ENCODE results near the gene NCOA1. TPM values are rescaled to one million over a fixed set of nuclear protein-coding genes. Genes with fewer than 3 reads are reported as not detected.

The NCOA1 gene
- total RNA-seq, 2 experiments from 2014 or later = 6.1 to 12.1 TPM

DNA sequence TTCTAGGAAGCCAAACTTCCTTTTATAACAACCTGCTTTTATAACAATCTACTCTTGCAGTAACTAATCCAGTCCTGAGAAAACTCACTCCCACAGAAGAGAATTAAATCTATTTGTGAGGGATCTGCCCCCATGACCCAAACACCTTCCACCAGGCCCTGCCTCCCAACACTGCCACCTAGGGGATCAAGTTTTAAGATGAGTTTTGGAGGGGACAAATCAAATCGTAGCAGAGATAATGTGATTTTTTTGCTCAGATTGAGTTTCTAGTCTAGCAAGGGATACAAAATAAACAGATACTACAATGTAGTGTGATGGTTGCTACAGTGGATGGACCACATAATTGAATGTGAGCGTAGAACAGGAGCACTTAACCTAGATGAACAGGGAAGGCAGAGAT is 52.2 kb downstream of the NCOA1 start:
- peak; percentile 22 for DNase-seq (ENCODE audit: low spot score)
- intact Hi-C loops (cut with micrococcal nuclease; ENCODE audit: unreplicated experiment) = loop anchor here (10.0 kb wide), 1 partner anchor 128 kb away; no protein-coding TSS in a partner anchor
- Histone ChIP-seq H3K36me3 (ENCODE audit: insufficient read depth, low read length) (no peaks in the 10 kb centered on the region), H2AFZ (ENCODE audit: low read length) (no peak overlapping the region), H4K20me1 (ENCODE audit: insufficient read depth, low read length) (no peaks in the 10 kb centered on the region), H3K9me3 (ENCODE audit: low read length) (peaks cover 4% of the 10 kb centered on the region; the same call in 1 of the 2 replicates), H3K4me2 (ENCODE audit: low read length) (no peak overlapping the region), H3K9me2 (ENCODE audit: insufficient read depth, low read length) (no peaks in the 10 kb centered on the region), H3K79me2 (ENCODE audit: insufficient read depth, low read depth, low read length) (no peaks in the 10 kb centered on the region), H3K4me1 (ENCODE audit: insufficient read depth, low read length, poor library complexity, severe bottlenecking) (peaks cover 7% of the 10 kb centered on the region), H3K27ac (ENCODE audit: low read depth, low read length, poor library complexity, severe bottlenecking) (no peak overlapping the region), H3K4me3 (ENCODE audit: low read depth, low read length, poor library complexity, severe bottlenecking) (no peak overlapping the region)
- no TSS peak for BruUV-seq (replicated peaks)
- TF ChIP-seq CTCF (conservative IDR thresholded peaks at IDR 0.05; ENCODE audit: low read length) (peak; percentile 82), EZH2phosphoT487 (IDR thresholded peaks at IDR 0.05; ENCODE audit: borderline replicate concordance, low read depth, low read length) (no peak)
- ChIA-PET POLR2A (no interaction called here), CTCF (ENCODE audit: unreplicated experiment) (no interaction called here)

GRCh38 chr2:24544456-24545115 is 53.5 kb downstream of the NCOA1 start:
- no peak for DNase-seq (ENCODE audit: low spot score)
- Histone ChIP-seq H3K27ac (ENCODE audit: low read depth, low read length, poor library complexity, severe bottlenecking) (no peak overlapping the region), H4K20me1 (ENCODE audit: insufficient read depth, low read length) (no peaks in the 10 kb centered on the region), H3K9me2 (ENCODE audit: insufficient read depth, low read length) (no peaks in the 10 kb centered on the region), H3K36me3 (ENCODE audit: insufficient read depth, low read length) (no peaks in the 10 kb centered on the region), H3K4me2 (ENCODE audit: low read length) (no peak overlapping the region), H2AFZ (ENCODE audit: low read length) (no peak overlapping the region), H3K79me2 (ENCODE audit: insufficient read depth, low read depth, low read length) (no peaks in the 10 kb centered on the region), H3K9me3 (ENCODE audit: low read length) (no peaks in the 10 kb centered on the region), H3K4me1 (ENCODE audit: insufficient read depth, low read length, poor library complexity, severe bottlenecking) (no peaks in the 10 kb centered on the region), H3K4me3 (ENCODE audit: low read depth, low read length, poor library complexity, severe bottlenecking) (no peak overlapping the region)
- ChIA-PET CTCF (ENCODE audit: unreplicated experiment) (no interaction called here), POLR2A (no interaction called here)
- intact Hi-C loops (cut with micrococcal nuclease; ENCODE audit: unreplicated experiment) = loop anchor here (10.0 kb wide), 1 partner anchor 130 kb away; no protein-coding TSS in a partner anchor
- TF ChIP-seq EZH2phosphoT487 (IDR thresholded peaks at IDR 0.05; ENCODE audit: borderline replicate concordance, low read depth, low read length) = no peak
- no TSS peak for BruUV-seq (replicated peaks)

DNA sequence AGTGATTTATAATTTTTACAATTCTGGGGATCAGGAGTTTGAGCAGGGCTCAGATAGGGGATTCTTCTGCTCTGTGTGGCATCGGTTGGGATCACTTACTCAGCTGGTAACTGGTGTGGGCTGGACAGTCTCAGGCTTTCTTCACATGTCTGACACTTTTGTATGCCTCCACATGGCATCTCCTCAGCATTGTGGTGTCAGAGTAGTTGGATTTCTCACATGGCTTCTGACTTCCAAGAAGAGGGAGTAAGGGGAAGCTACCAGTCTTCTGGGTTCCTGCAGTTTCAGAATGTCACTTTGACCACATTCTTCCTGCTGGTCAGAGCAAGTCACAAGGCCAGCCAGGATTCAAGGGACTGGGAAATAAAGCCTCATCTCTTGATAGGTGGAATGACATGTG is 55.6 kb downstream of the NCOA1 start:
- BruUV-seq (replicated peaks) = no TSS peak
- POLR2A ChIA-PET = no interaction called here
- Histone ChIP-seq H4K20me1 (ENCODE audit: insufficient read depth, low read length) (no peaks in the 10 kb centered on the region), H3K9me2 (ENCODE audit: insufficient read depth, low read length) (no peaks in the 10 kb centered on the region), H3K9me3 (ENCODE audit: low read length) (no peaks in the 10 kb centered on the region), H2AFZ (ENCODE audit: low read length) (no peak overlapping the region), H3K27ac (ENCODE audit: low read depth, low read length, poor library complexity, severe bottlenecking) (no peak overlapping the region), H3K4me2 (ENCODE audit: low read length) (no peak overlapping the region), H3K4me3 (ENCODE audit: low read depth, low read length, poor library complexity, severe bottlenecking) (no peak overlapping the region), H3K79me2 (ENCODE audit: insufficient read depth, low read depth, low read length) (no peaks in the 10 kb centered on the region), H3K36me3 (ENCODE audit: insufficient read depth, low read length) (no peaks in the 10 kb centered on the region), H3K4me1 (ENCODE audit: insufficient read depth, low read length, poor library complexity, severe bottlenecking) (no peaks in the 10 kb centered on the region)
- intact Hi-C loops (cut with micrococcal nuclease; ENCODE audit: unreplicated experiment) = loop anchor here (10.0 kb wide), 1 partner anchor 132 kb away; no protein-coding TSS in a partner anchor
- DNase-seq (ENCODE audit: low spot score) = no peak
- CTCF ChIA-PET (ENCODE audit: unreplicated experiment) = no interaction called here
- TF ChIP-seq EZH2phosphoT487 (IDR thresholded peaks at IDR 0.05; ENCODE audit: borderline replicate concordance, low read depth, low read length) = no peak
- no peak for TF ChIP-seq CTCF (conservative IDR thresholded peaks at IDR 0.05; ENCODE audit: low read length)

Measured in OCI-LY7 (cell line).